ENCODE results near the gene SVEP1. TPM values are rescaled to one million over a fixed set of nuclear protein-coding genes. Genes with fewer than 3 reads are reported as not detected.
A peak's percentile ranks its signal among the peaks of the same experiment; 100 is the strongest.
"Not testable (repeated sequence)": the region's sequence is repeated elsewhere in the genome, so short reads cannot be mapped to it uniquely, and the experiment has no call there.

SVEP1 gene
- polyA plus RNA-seq, 1 donor: 6.2 TPM

- DNase-seq: no peak
These were observed 133.4 kb downstream of the SVEP1 start for GRCh38 chr9:110446171-110446570.

GRCh38 chr9:110444911-110445310 lies 134.6 kb downstream of the SVEP1 start:
- DNase-seq: no peak

GRCh38 chr9:110443866-110444220 lies 135.7 kb downstream of the SVEP1 start:
- DNase-seq: no peak

- DNase-seq: no peak
These were observed 136.2 kb downstream of the SVEP1 start for GRCh38 chr9:110443146-110443865.

GRCh38 chr9:110440796-110441195 lies 138.7 kb downstream of the SVEP1 start:
- DNase-seq: no peak

- DNase-seq: no peak
These were observed 139.4 kb downstream of the SVEP1 start for GRCh38 chr9:110440172-110440571.

GRCh38 chr9:110432253-110432652 lies 147.3 kb downstream of the SVEP1 start:
- no peak for DNase-seq

- DNase-seq: no peak
These were observed 150.1 kb downstream of the SVEP1 start for GRCh38 chr9:110429453-110429852.

GRCh38 chr9:110427497-110428104 lies 151.9 kb downstream of the SVEP1 start:
- DNase-seq: peak; percentile 21

- DNase-seq: peak; percentile 21
These were observed 153.4 kb downstream of the SVEP1 start for GRCh38 chr9:110426052-110426709.

- DNase-seq: no peak
These were observed 165.1 kb downstream of the SVEP1 start for GRCh38 chr9:110414471-110414870.

- no peak for DNase-seq
These were observed 168.6 kb downstream of the SVEP1 start for GRCh38 chr9:110410961-110411360.

- no peak for DNase-seq
These were observed 170.9 kb downstream of the SVEP1 start for GRCh38 chr9:110408598-110408997.

GRCh38 chr9:110405858-110406443 lies 173.6 kb downstream of the SVEP1 start:
- no peak for DNase-seq

GRCh38 chr9:110404473-110404872 lies 175.1 kb downstream of the SVEP1 start:
- no peak for DNase-seq

- DNase-seq: no peak
These were observed 179.6 kb downstream of the SVEP1 start for GRCh38 chr9:110399983-110400382.

- not testable (repeated sequence) for DNase-seq
These were observed 180.5 kb downstream of the SVEP1 start for GRCh38 chr9:110398992-110399391.

- DNase-seq: no peak
These were observed 187.6 kb downstream of the SVEP1 start for GRCh38 chr9:110391826-110392485.

- DNase-seq: no peak
These were observed 190.3 kb downstream of the SVEP1 start for GRCh38 chr9:110389148-110389750.

GRCh38 chr9:110383491-110383890 lies 196.1 kb downstream of the SVEP1 start:
- no peak for DNase-seq

- DNase-seq: no peak
These were observed 196.8 kb downstream of the SVEP1 start for GRCh38 chr9:110382731-110383130.

GRCh38 chr9:110371411-110372007 lies 208.0 kb downstream of the SVEP1 start:
- no peak for DNase-seq

Data from left kidney (tissue), 2 donors.